ENCODE results near the gene CD4. TPM values are rescaled to one million over a fixed set of nuclear protein-coding genes. Genes with fewer than 3 reads are reported as not detected.

CD4 gene
- total RNA-seq, 1 experiment from 2014 or later: not detected

DNA sequence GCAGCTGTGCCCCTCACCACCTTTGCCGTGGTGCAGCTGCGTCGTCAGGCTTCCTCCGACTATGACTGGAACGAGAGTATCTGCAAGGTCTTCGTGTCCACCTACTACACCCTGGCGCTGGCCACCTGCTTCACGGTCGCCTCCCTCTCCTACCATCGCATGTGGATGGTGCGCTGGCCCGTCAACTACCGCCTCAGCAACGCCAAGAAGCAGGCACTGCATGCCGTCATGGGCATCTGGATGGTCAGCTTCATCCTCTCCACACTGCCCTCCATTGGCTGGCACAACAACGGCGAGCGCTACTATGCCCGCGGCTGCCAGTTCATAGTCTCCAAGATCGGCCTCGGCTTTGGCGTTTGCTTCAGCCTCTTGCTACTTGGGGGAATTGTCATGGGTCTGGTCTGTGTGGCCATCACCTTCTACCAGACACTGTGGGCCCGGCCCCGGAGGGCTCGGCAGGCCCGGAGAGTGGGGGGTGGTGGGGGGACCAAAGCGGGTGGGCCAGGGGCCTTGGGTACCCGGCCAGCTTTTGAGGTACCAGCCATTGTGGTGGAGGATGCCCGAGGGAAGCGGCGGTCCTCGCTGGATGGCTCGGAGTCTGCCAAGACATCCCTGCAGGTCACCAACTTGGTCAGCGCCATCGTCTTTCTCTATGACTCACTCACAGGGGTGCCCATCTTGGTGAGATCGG, 34.9 kb downstream of the CD4 start:
- Mint-ChIP-seq H3K36me3 (ENCODE audit: insufficient read depth, unreplicated experiment) (no peaks in the 10 kb centered on the region), H3K4me1 (ENCODE audit: insufficient read depth, unreplicated experiment) (peaks cover 27% of the 10 kb centered on the region), H3K27ac (ENCODE audit: low read depth, unreplicated experiment) (no peak overlapping the region), H3K4me3 (ENCODE audit: unreplicated experiment) (no peak overlapping the region), H3K27me3 (ENCODE audit: insufficient read depth, unreplicated experiment) (peaks cover 92% of the 10 kb centered on the region), H3K9me3 (ENCODE audit: unreplicated experiment) (no peaks in the 10 kb centered on the region)
- intact Hi-C loops (cut with micrococcal nuclease): no loop called here
- CTCF ChIA-PET: interaction anchor here (0.9 to 5.1 kb wide), 16 partner anchors 9 to 155 kb away, joined by 3 to 42 read pairs (median 5); partner anchors contain the start of genes COPS7A and MLF2
- POLR2A ChIA-PET: interaction anchor here (0.6 to 1.0 kb wide), 3 partner anchors 11 to 88 kb away, joined by 3 to 4 read pairs (median 3); partner anchors contain the start of gene CDCA3
- DNase-seq (ENCODE audit: unreplicated experiment): no peak
- no TSS peak for BruUV-seq (replicated peaks)
- TF ChIP-seq, protein P1, sequence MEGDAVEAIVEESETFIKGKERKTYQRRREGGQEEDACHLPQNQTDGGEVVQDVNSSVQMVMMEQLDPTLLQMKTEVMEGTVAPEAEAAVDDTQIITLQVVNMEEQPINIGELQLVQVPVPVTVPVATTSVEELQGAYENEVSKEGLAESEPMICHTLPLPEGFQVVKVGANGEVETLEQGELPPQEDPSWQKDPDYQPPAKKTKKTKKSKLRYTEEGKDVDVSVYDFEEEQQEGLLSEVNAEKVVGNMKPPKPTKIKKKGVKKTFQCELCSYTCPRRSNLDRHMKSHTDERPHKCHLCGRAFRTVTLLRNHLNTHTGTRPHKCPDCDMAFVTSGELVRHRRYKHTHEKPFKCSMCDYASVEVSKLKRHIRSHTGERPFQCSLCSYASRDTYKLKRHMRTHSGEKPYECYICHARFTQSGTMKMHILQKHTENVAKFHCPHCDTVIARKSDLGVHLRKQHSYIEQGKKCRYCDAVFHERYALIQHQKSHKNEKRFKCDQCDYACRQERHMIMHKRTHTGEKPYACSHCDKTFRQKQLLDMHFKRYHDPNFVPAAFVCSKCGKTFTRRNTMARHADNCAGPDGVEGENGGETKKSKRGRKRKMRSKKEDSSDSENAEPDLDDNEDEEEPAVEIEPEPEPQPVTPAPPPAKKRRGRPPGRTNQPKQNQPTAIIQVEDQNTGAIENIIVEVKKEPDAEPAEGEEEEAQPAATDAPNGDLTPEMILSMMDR (IDR thresholded peaks at IDR 0.05; ENCODE audit: unreplicated experiment): no peak

DNA sequence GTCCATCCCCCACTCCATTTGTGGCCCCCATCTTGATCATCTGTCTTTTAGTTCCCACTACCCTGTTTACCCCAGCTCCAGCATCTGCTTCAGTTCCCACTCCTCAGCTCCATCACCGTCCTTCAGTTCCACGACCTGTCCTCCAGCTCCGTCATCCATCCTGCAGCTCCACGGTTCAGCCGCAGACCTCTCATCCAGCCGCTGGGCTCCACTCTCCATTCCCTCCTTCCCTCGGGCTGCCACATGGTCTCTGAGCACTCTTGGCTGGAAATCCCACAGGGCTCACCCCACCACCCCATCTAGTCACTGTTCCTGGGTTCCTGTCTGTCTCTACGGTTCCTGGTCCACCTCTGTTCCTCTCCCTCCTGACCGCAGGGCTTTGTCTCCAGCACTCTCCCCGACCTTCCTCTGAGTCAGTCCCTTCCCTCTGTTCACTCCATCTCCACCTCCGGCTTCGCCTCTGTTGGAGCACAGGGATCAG, 35.6 kb downstream of the CD4 start:
- H3K27ac Mint-ChIP-seq (ENCODE audit: low read depth, unreplicated experiment): no peak overlapping the region
- POLR2A ChIA-PET: interaction anchor here (0.6 to 1.0 kb wide), 2 partner anchors 27 to 89 kb away, joined by 3 read pairs; no protein-coding TSS in a partner anchor
- intact Hi-C loops (cut with micrococcal nuclease): loop anchor here (1.0 kb wide), 3 partner anchors 72 to 211 kb away; partner anchors contain the start of gene MLF2
- CTCF ChIA-PET: interaction anchor here (0.5 to 5.1 kb wide), 28 partner anchors 8 to 210 kb away, joined by 3 to 42 read pairs (median 4); partner anchors contain the start of genes COPS7A, LAG3, MLF2 and ZNF384
- TF ChIP-seq, protein P1 (IDR thresholded peaks at IDR 0.05; ENCODE audit: unreplicated experiment): no peak
- H3K27me3 Mint-ChIP-seq (ENCODE audit: insufficient read depth, unreplicated experiment): peaks cover 99% of the 10 kb centered on the region
- no peaks in the 10 kb centered on the region for H3K36me3 Mint-ChIP-seq (ENCODE audit: insufficient read depth, unreplicated experiment)
- H3K4me1 Mint-ChIP-seq (ENCODE audit: insufficient read depth, unreplicated experiment): peaks cover 29% of the 10 kb centered on the region
- DNase-seq (ENCODE audit: unreplicated experiment): peak; percentile 26
- no TSS peak for BruUV-seq (replicated peaks)
- H3K4me3 Mint-ChIP-seq (ENCODE audit: unreplicated experiment): no peak overlapping the region
- no peaks in the 10 kb centered on the region for H3K9me3 Mint-ChIP-seq (ENCODE audit: unreplicated experiment)

DNA sequence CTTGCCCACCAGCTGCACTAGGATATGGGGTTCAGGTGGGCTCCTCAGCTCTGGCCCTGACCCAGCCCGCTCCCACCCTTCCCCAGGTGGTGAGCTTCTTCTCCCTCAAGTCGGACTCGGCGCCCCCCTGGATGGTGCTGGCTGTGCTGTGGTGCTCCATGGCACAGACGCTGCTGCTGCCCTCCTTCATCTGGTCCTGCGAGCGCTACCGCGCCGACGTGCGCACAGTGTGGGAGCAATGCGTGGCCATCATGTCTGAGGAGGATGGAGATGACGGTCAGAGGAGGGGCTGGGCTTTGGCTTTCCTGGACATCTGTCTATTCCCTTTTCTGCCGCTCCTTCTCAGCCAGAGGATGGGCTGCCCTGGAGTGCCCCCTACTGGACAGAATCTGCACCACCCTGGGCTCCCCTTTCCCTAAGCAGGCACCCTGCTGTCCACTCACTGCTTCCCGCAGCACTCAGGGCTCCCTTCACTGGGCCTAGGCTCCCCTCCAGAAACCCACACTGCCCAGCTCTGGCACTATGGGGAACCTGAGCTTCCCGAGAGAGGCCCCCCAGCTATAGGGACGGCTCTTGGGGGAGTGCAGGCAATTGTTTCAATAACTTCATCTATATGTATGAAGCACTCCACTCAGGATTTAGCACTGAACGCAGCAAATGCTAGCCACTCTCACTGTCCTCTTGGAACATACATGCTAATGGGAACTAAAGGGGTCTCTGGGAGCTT, 36.2 kb downstream of the CD4 start:
- peak; percentile 84 for DNase-seq (ENCODE audit: unreplicated experiment)
- intact Hi-C loops (cut with micrococcal nuclease): loop anchor here (1.0 kb wide), 3 partner anchors 72 to 211 kb away; partner anchors contain the start of gene MLF2
- TF ChIP-seq, protein P1 (IDR thresholded peaks at IDR 0.05; ENCODE audit: unreplicated experiment): peak; percentile 90
- H3K27me3 Mint-ChIP-seq (ENCODE audit: insufficient read depth, unreplicated experiment): peaks cover 99% of the 10 kb centered on the region
- POLR2A ChIA-PET: interaction anchor here (0.6 to 1.0 kb wide), 2 partner anchors 28 to 90 kb away, joined by 3 read pairs; no protein-coding TSS in a partner anchor
- peaks cover 29% of the 10 kb centered on the region for H3K4me1 Mint-ChIP-seq (ENCODE audit: insufficient read depth, unreplicated experiment)
- no TSS peak for BruUV-seq (replicated peaks)
- CTCF ChIA-PET: interaction anchor here (0.5 to 5.1 kb wide), 46 partner anchors 8 to 450 kb away, joined by 3 to 42 read pairs (median 4); partner anchors contain the start of genes COPS7A, GNB3, LAG3 and MLF2
- no peak overlapping the region for H3K4me3 Mint-ChIP-seq (ENCODE audit: unreplicated experiment)
- H3K36me3 Mint-ChIP-seq (ENCODE audit: insufficient read depth, unreplicated experiment): no peaks in the 10 kb centered on the region
- H3K27ac Mint-ChIP-seq (ENCODE audit: low read depth, unreplicated experiment): no peak overlapping the region
- H3K9me3 Mint-ChIP-seq (ENCODE audit: unreplicated experiment): no peaks in the 10 kb centered on the region
